SK-N-SH treated with all-trans-retinoic acid at 6 μM for 48 hours (cell line): Measurements from ENCODE around the gene ASPDH.
A peak's percentile ranks its signal among the peaks of the same experiment; 100 is the strongest.

ENCODE experiments used
- ATAC-seq: fragments of 200-7000 bp; cut with Tn5 transposase; 3 replicates; pipeline ENCODE4 v1.9.1; 2020; ENCODE audit warnings: mild to moderate bottlenecking, moderate library complexity
- ARNTL ChIP-seq: fragments of 450-650 bp; formaldehyde crosslinking; IDR thresholded peaks from 2 replicates; pipeline ENCODE4 v1.5.0; 2020; ENCODE audit warnings: low read depth, mild to moderate bottlenecking, moderate library complexity, borderline replicate concordance
- BACH2 ChIP-seq: fragments of 250-450 bp; sonication (Bioruptor Pico); IDR thresholded peaks from 2 replicates; pipeline ENCODE4 v1.9.0; 2021; ENCODE audit warnings: mild to moderate bottlenecking, borderline replicate concordance
- CREB5 ChIP-seq: fragments of 250-450 bp; sonication (Bioruptor Pico); IDR thresholded peaks from 2 replicates; pipeline ENCODE4 v1.5.1; 2020; ENCODE audit warnings: low read depth, mild to moderate bottlenecking, moderate library complexity
- GLIS3 ChIP-seq: fragments of 250-450 bp; sonication (Bioruptor Pico); IDR thresholded peaks from 2 replicates; pipeline ENCODE4 v1.5.0; 2020; ENCODE audit warnings: mild to moderate bottlenecking, moderate library complexity
- ISL1 ChIP-seq: fragments of 250-450 bp; sonication (Bioruptor Pico); IDR thresholded peaks from 2 replicates; pipeline ENCODE4 v2.1.2; 2022; ENCODE audit warnings: mild to moderate bottlenecking, moderate library complexity
- OSR1 ChIP-seq: fragments of 250-450 bp; sonication (Bioruptor Pico); IDR thresholded peaks from 2 replicates; pipeline ENCODE4 v1.8.0; 2022; ENCODE audit warnings: moderate library complexity, mild to moderate bottlenecking, inconsistent platforms
- PATZ1 ChIP-seq: fragments of 250-450 bp; sonication (Bioruptor Pico); IDR thresholded peaks from 2 replicates; pipeline ENCODE4 v1.8.0; 2020; ENCODE audit warnings: mild to moderate bottlenecking, moderate library complexity, borderline replicate concordance
- POU6F1 ChIP-seq: fragments of 250-450 bp; sonication (Bioruptor Pico); IDR thresholded peaks from 2 replicates; pipeline ENCODE4 v1.8.0; 2021; ENCODE audit warnings: low read depth, mild to moderate bottlenecking, moderate library complexity, borderline replicate concordance
- PPARA ChIP-seq: fragments of 250-450 bp; sonication (Bioruptor Pico); IDR thresholded peaks from 2 replicates; pipeline ENCODE4 v1.5.0; 2020; ENCODE audit warnings: mild to moderate bottlenecking, borderline replicate concordance
- RARB ChIP-seq: fragments of 250-450 bp; sonication (Bioruptor Pico); IDR thresholded peaks from 2 replicates; pipeline ENCODE4 v1.8.0; 2021; ENCODE audit warnings: mild to moderate bottlenecking, moderate library complexity
- SNAI2 ChIP-seq: fragments of 250-450 bp; sonication (Bioruptor Pico); IDR thresholded peaks from 2 replicates; pipeline ENCODE4 v1.5.0; 2020; ENCODE audit warnings: mild to moderate bottlenecking, moderate library complexity
- TCF4 ChIP-seq: fragments of 250-450 bp; sonication (Bioruptor Pico); IDR thresholded peaks from 2 replicates; pipeline ENCODE4 v1.8.0; 2021; ENCODE audit warnings: mild to moderate bottlenecking, moderate library complexity, borderline replicate concordance
- TOX ChIP-seq: fragments of 250-450 bp; sonication (Bioruptor Pico); IDR thresholded peaks from 2 replicates; pipeline ENCODE4 v1.8.0; 2021; ENCODE audit warnings: mild to moderate bottlenecking, moderate library complexity, borderline replicate concordance
- TSHZ2 ChIP-seq: fragments of 250-450 bp; sonication (Bioruptor Pico); IDR thresholded peaks from 2 replicates; pipeline ENCODE4 v1.5.0; 2020; ENCODE audit warnings: mild to moderate bottlenecking, moderate library complexity
- ZC3H10 ChIP-seq: fragments of 250-450 bp; sonication (Bioruptor Pico); IDR thresholded peaks from 2 replicates; pipeline ENCODE4 v1.5.1; 2021; ENCODE audit warnings: mild to moderate bottlenecking, moderate library complexity
- ZFP30 ChIP-seq: fragments of 450-650 bp; formaldehyde crosslinking; IDR thresholded peaks from 2 replicates; pipeline ENCODE4 v1.5.0; 2022; ENCODE audit warnings: mild to moderate bottlenecking, moderate library complexity
- ZNF565 ChIP-seq: fragments of 450-650 bp; formaldehyde crosslinking; conservative IDR thresholded peaks from 2 replicates; pipeline ENCODE4 v1.5.0; 2020; ENCODE audit warnings: low read depth, mild to moderate bottlenecking, moderate library complexity
- ZNF70 ChIP-seq: fragments of 450-650 bp; formaldehyde crosslinking; IDR thresholded peaks from 2 replicates; pipeline ENCODE4 v1.5.0; 2020; ENCODE audit warnings: mild to moderate bottlenecking, moderate library complexity
- ZNF8 ChIP-seq: fragments of 450-650 bp; formaldehyde crosslinking; IDR thresholded peaks from 2 replicates; pipeline ENCODE4 v1.5.0; 2020; ENCODE audit warnings: mild to moderate bottlenecking, moderate library complexity
- TF ChIP-seq, protein P1 (sequence below): fragments of 250-450 bp; sonication (Bioruptor Pico); IDR thresholded peaks from 2 replicates; pipeline ENCODE4 v1.5.1; 2021; ENCODE audit warnings: mild to moderate bottlenecking, moderate library complexity

ASPDH gene

GRCh38 chr19:50496189-50497021 is 17.3 kb downstream of the ASPDH start:
- ATAC-seq = peak; percentile 48
- no peak for TF ChIP-seq ZNF565 (CRISPR knock-in tag)
- no peak for TF ChIP-seq POU6F1

DNA sequence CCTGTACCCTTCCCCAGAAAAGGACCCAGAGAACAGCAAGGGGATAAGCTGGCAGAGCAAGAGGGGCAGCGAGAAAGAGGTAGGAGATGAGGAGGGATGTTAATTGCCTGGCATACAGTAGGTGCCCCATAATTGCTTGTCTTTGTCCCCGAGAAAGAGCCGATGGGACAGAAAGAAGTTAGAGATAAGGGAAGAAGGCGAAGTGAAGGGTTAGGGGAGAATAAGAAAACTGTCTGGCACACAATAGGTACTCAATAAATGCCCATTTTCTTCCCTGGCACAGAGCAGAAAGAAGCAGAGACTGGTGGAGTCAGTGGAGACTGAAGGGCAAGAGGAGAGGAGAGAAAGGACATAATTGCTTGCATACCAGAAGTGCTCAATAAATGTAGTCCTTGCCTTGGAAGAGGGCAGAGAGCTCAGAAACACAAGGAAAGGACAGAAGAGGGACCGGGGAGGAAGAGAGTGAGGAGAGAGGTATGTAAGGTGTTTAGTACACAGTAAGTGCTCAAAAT is 18.6 kb downstream of the ASPDH start:
- ATAC-seq = no peak
- TF ChIP-seq OSR1 (CRISPR knock-in tag) (no peak), ZFP30 (no peak), TSHZ2 (CRISPR knock-in tag) (no peak), TCF4 (CRISPR knock-in tag) (no peak), RARB (CRISPR knock-in tag) (no peak), POU6F1 (no peak), GLIS3 (no peak), ZNF70 (CRISPR knock-in tag) (no peak), ZNF8 (CRISPR knock-in tag) (no peak)
- TF ChIP-seq, all 23 proteins: peak for 0

- ATAC-seq = no peak
- no peak for TF ChIP-seq PPARA
- no peak for TF ChIP-seq TOX (CRISPR knock-in tag)
- TF ChIP-seq, protein P1, sequence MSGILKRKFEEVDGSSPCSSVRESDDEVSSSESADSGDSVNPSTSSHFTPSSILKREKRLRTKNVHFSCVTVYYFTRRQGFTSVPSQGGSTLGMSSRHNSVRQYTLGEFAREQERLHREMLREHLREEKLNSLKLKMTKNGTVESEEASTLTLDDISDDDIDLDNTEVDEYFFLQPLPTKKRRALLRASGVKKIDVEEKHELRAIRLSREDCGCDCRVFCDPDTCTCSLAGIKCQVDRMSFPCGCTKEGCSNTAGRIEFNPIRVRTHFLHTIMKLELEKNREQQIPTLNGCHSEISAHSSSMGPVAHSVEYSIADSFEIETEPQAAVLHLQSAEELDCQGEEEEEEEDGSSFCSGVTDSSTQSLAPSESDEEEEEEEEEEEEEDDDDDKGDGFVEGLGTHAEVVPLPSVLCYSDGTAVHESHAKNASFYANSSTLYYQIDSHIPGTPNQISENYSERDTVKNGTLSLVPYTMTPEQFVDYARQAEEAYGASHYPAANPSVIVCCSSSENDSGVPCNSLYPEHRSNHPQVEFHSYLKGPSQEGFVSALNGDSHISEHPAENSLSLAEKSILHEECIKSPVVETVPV (CRISPR knock-in tag) = no peak
- no peak for TF ChIP-seq ZC3H10 (CRISPR knock-in tag)
- no peak for TF ChIP-seq TCF4 (CRISPR knock-in tag)
- TF ChIP-seq GLIS3 = no peak
- no peak for TF ChIP-seq ZNF8 (CRISPR knock-in tag)
Observed at GRCh38 chr19:50494186-50495019, 19.3 kb downstream of the ASPDH start.

- ATAC-seq = no peak
- TF ChIP-seq ISL1 (no peak), CREB5 (CRISPR knock-in tag) (no peak), BACH2 (CRISPR knock-in tag) (no peak), TCF4 (CRISPR knock-in tag) (no peak), ZFP30 (no peak), RARB (CRISPR knock-in tag) (no peak), TOX (CRISPR knock-in tag) (no peak), OSR1 (CRISPR knock-in tag) (no peak), SNAI2 (no peak), ARNTL (CRISPR knock-in tag) (no peak), PPARA (no peak), ZNF565 (CRISPR knock-in tag) (no peak), ZNF70 (CRISPR knock-in tag) (no peak), POU6F1 (no peak), PATZ1 (CRISPR knock-in tag) (no peak)
Observed at GRCh38 chr19:50493171-50493570, 20.5 kb downstream of the ASPDH start.
